Endothelial cell of umbilical vein (primary cell): ENCODE data around the gene MBD3.

Source experiments
- CTCF ChIP-seq, 2 donors: IDR thresholded peaks; 1 replicate in 1 of 2; 2 replicates in 1 of 2; pipeline ENCODE4 v1.5.1; 2011; ENCODE audit warnings: low read length in 2 of 2, mild to moderate bottlenecking in 2 of 2, moderate library complexity in 2 of 2, control low read depth in 1 of 2, inconsistent platforms in 1 of 2, low read depth in 1 of 2; ENCODE audit not compliant: insufficient read depth in 1 of 2; ENCODE audit errors: extremely low read depth in 1 of 2
- JUN ChIP-seq: IDR thresholded peaks from 2 replicates; pipeline ENCODE4 v1.6.1; 2011; ENCODE audit warnings: borderline replicate concordance, low read depth; ENCODE audit not compliant: insufficient read length, insufficient read depth
- MAX ChIP-seq: IDR thresholded peaks from 2 replicates; pipeline ENCODE4 v1.6.1; 2011; ENCODE audit not compliant: insufficient read depth, insufficient read length
- MYC ChIP-seq: IDR thresholded peaks from one replicate; pipeline ENCODE4 v1.6.1; 2011; ENCODE audit warnings: mild to moderate bottlenecking, low read depth, low read length
- POLR2A ChIP-seq: IDR thresholded peaks from 2 replicates; pipeline ENCODE4 v1.6.1; 2012; ENCODE audit warnings: low read depth, mild to moderate bottlenecking, control low read depth, low read length
- POLR2AphosphoS5 ChIP-seq: IDR thresholded peaks from 2 replicates; pipeline ENCODE4 v1.6.1; 2012; ENCODE audit warnings: low read depth, mild to moderate bottlenecking, control low read depth, low read length, moderate library complexity; ENCODE audit not compliant: insufficient read depth

GRCh38 chr19:1577929-1578618, 14.6 kb downstream of the MBD3 start:
- TF ChIP-seq CTCF (IDR thresholded peaks at IDR 0.05; ENCODE audit: extremely low read depth in 1 of 2, insufficient read depth in 1 of 2, low read depth in 1 of 2, low read length in 2 of 2) (no peak), POLR2A (no peak), POLR2AphosphoS5 (no peak), JUN (no peak), MAX (no peak), MYC (no peak)
